Stimulated activated CD8-positive, alpha-beta memory T cell treated with anti-CD3 and anti-CD28 coated beads, Interleukin-4, amount 100 ng/mL, for 4 hours (primary cell): ENCODE measurements around the gene RBBP4.
"Not testable (repeated sequence)": the region's sequence is repeated elsewhere in the genome, so short reads cannot be mapped to it uniquely, and the experiment has no call there.

Experiments used
- DNase-seq, 2 donors: peaks; one replicate each; pipeline ENCODE4 v3.0.0-alpha.2; 2020; ENCODE audit warnings: low read depth in 2 of 2, low spot score in 1 of 2

RBBP4 gene

GRCh38 chr1:32693455-32694174 is 42.6 kb downstream of the RBBP4 start:
- no peak for DNase-seq

GRCh38 chr1:32695098-32695904 is 44.3 kb downstream of the RBBP4 start:
- no peak for DNase-seq

- no peak for DNase-seq
These were observed 45.0 kb downstream of the RBBP4 start for GRCh38 chr1:32696041-32696440.

- not testable (repeated sequence) for DNase-seq
These were observed 46.0 kb downstream of the RBBP4 start for GRCh38 chr1:32696996-32697395.

GRCh38 chr1:32701421-32701911 is 50.5 kb downstream of the RBBP4 start:
- DNase-seq, result no peak

- DNase-seq, result no peak
These were observed 51.1 kb downstream of the RBBP4 start for GRCh38 chr1:32701951-32702598.

- no peak for DNase-seq
These were observed 51.8 kb downstream of the RBBP4 start, which contains the start of gene SYNC for GRCh38 chr1:32702599-32703478. TSS of gene SYNC (minus strand) at chr1:32702770. CDS start at chr1:32702660, 110 bp downstream.

- DNase-seq, result no peak
These were observed 52.7 kb downstream of the RBBP4 start for GRCh38 chr1:32703479-32704291.

- DNase-seq, result no peak
These were observed 54.5 kb downstream of the RBBP4 start for GRCh38 chr1:32705516-32705915.

GRCh38 chr1:32706491-32706890 is 55.5 kb downstream of the RBBP4 start:
- no peak for DNase-seq

- no peak for DNase-seq
These were observed 58.1 kb downstream of the RBBP4 start for GRCh38 chr1:32709075-32709474.

- no peak for DNase-seq
These were observed 58.5 kb downstream of the RBBP4 start for GRCh38 chr1:32709476-32709875.

GRCh38 chr1:32711221-32711620 is 60.2 kb downstream of the RBBP4 start:
- DNase-seq, result not testable (repeated sequence)

- no peak for DNase-seq
These were observed 62.1 kb downstream of the RBBP4 start for GRCh38 chr1:32713081-32713480.

- no peak for DNase-seq
These were observed 63.3 kb downstream of the RBBP4 start for GRCh38 chr1:32714277-32714676.

- DNase-seq, result no peak
These were observed 64.9 kb downstream of the RBBP4 start for GRCh38 chr1:32715901-32716311.

GRCh38 chr1:32716312-32717148 is 65.5 kb downstream of the RBBP4 start:
- DNase-seq, result no peak

GRCh38 chr1:32717503-32717902 is 66.5 kb downstream of the RBBP4 start:
- DNase-seq, result no peak

GRCh38 chr1:32718036-32718435 is 67.0 kb downstream of the RBBP4 start:
- DNase-seq, result no peak
